Liver (tissue), 9 donors: ENCODE data around the gene FAM204A. TPM values are rescaled to one million over a fixed set of nuclear protein-coding genes. Genes with fewer than 3 reads are reported as not detected.

Experiments
- DNase-seq: peaks from one replicate; pipeline ENCODE4 v3.0.0-alpha.2; 2017; ENCODE audit warnings: low spot score
- H3K27ac ChIP-seq, 2 donors: one replicate each; pipeline ENCODE4 v1.7.0; 2013; ENCODE audit warnings: inconsistent platforms in 2 of 2, low read length in 2 of 2, control low read depth in 1 of 2, low read depth in 1 of 2, mild to moderate bottlenecking in 1 of 2
- H3K27me3 ChIP-seq, 4 donors: one replicate each; pipeline versions ENCODE4 v1.6.1 to v1.7.0; 2013; ENCODE audit warnings: low read length in 3 of 4, inconsistent platforms in 1 of 4, mild to moderate bottlenecking in 1 of 4, moderate library complexity in 1 of 4; ENCODE audit not compliant: control insufficient read depth in 4 of 4, insufficient read depth in 4 of 4
- H3K36me3 ChIP-seq, 4 donors: one replicate each; pipeline versions ENCODE4 v1.6.1 to v1.7.0; 2013; ENCODE audit warnings: low read length in 3 of 4, mild to moderate bottlenecking in 3 of 4, low read depth in 1 of 4, moderate library complexity in 1 of 4; ENCODE audit not compliant: control insufficient read depth in 4 of 4, insufficient read depth in 3 of 4
- H3K4me1 ChIP-seq, 4 donors: one replicate each; pipeline versions ENCODE4 v1.6.1 to v1.7.0; 2013; ENCODE audit warnings: low read length in 3 of 4, mild to moderate bottlenecking in 3 of 4, moderate library complexity in 1 of 4; ENCODE audit not compliant: control insufficient read depth in 4 of 4, insufficient read depth in 4 of 4
- H3K4me3 ChIP-seq, 3 donors: one replicate each; pipeline versions ENCODE4 v1.6.1 to v1.7.0; 2013; ENCODE audit warnings: low read length in 3 of 3, control low read depth in 1 of 3, low read depth in 1 of 3, mild to moderate bottlenecking in 1 of 3
- H3K9ac ChIP-seq, 2 donors: one replicate each; pipeline ENCODE4 v1.7.0; 2013; ENCODE audit warnings: low read length in 2 of 2, mild to moderate bottlenecking in 2 of 2, moderate library complexity in 2 of 2, control low read depth in 1 of 2, low read depth in 1 of 2
- H3K9me3 ChIP-seq, 4 donors: one replicate each; pipeline versions ENCODE4 v1.6.1 to v1.7.0; 2013; ENCODE audit warnings: low read length in 3 of 4; ENCODE audit not compliant: control insufficient read depth in 4 of 4
- EGR1 ChIP-seq, 2 donors: IDR thresholded peaks; 2 replicates each; pipeline ENCODE4 v1.6.1; 2016 to 2018; ENCODE audit warnings: antibody characterized with exemption in 2 of 2, low read depth in 2 of 2
- FOXA1 ChIP-seq: IDR thresholded peaks from 2 replicates; pipeline ENCODE4 v1.6.1; 2016; ENCODE audit warnings: antibody characterized with exemption
- FOXA2 ChIP-seq: IDR thresholded peaks from 2 replicates; pipeline ENCODE4 v1.6.1; 2016; ENCODE audit warnings: antibody characterized with exemption
- GABPA ChIP-seq, 2 donors: IDR thresholded peaks in 1 of 2; conservative IDR thresholded peaks in 1 of 2; 2 replicates each; pipeline ENCODE4 v1.6.1; 2016; ENCODE audit warnings: antibody characterized with exemption in 2 of 2, mild to moderate bottlenecking in 1 of 2, moderate library complexity in 1 of 2
- HNF4A ChIP-seq, 2 donors: conservative IDR thresholded peaks; 2 replicates each; pipeline ENCODE4 v1.6.1; 2016; ENCODE audit warnings: antibody characterized with exemption in 2 of 2, mild to moderate bottlenecking in 2 of 2
- HNF4G ChIP-seq: IDR thresholded peaks from 2 replicates; pipeline ENCODE4 v1.6.1; 2016; ENCODE audit warnings: antibody characterized with exemption
- JUND ChIP-seq, 2 donors: IDR thresholded peaks; 2 replicates each; pipeline ENCODE4 v1.6.1; 2016; ENCODE audit warnings: antibody characterized with exemption in 2 of 2
- NR2F2 ChIP-seq: IDR thresholded peaks from 2 replicates; pipeline ENCODE4 v1.6.1; 2016; ENCODE audit warnings: antibody characterized with exemption
- RAD21 ChIP-seq, 2 donors: IDR thresholded peaks; 2 replicates each; pipeline ENCODE4 v1.6.1; 2016; ENCODE audit warnings: antibody characterized with exemption in 2 of 2, mild to moderate bottlenecking in 2 of 2
- RXRA ChIP-seq, 2 donors: IDR thresholded peaks; 2 replicates each; pipeline ENCODE4 v1.6.1; 2017 to 2018; ENCODE audit warnings: antibody characterized with exemption in 2 of 2, mild to moderate bottlenecking in 1 of 2
- YY1 ChIP-seq: IDR thresholded peaks from 2 replicates; pipeline ENCODE4 v1.6.1; 2016; ENCODE audit warnings: antibody characterized with exemption, mild to moderate bottlenecking
- WGBS: extraction: QIAGEN DNeasy Blood & Tissue Kit; methylation state at CpG from one replicate; pipeline ENCODE4 v1.1.7; 2013; 5-methylcytosine and 5-hydroxymethylcytosine counted together
- polyA plus RNA-seq, 2 donors: library from polyadenylated mRNA; stranded (reverse) in 1 of 2; unstranded in 1 of 2; fragments of 200-250 nt in 1 of 2; fragments of >200 nt in 1 of 2; fragmentation: Nextera tagmentation in 1 of 2; extraction: Ambion mirVana in 1 of 2; gene quantifications; one replicate each; pipeline versions ENCODE4 v1.2.1 to v1.2.3, GENCODE V29; 2013 to 2015
- total RNA-seq, 2 donors: library from RNA; depleted of rRNA; stranded (reverse); fragments of >200 nt; gene quantifications; one replicate each; pipeline ENCODE4 v1.2.3, GENCODE V29; 2014
- TF ChIP-seq, protein P1 (sequence below): IDR thresholded peaks from 2 replicates; pipeline ENCODE4 v1.6.1; 2016; ENCODE audit warnings: antibody characterized with exemption
- TF ChIP-seq, protein P2 (sequence below): IDR thresholded peaks from 2 replicates; pipeline ENCODE4 v1.6.1; 2016; ENCODE audit warnings: antibody characterized with exemption, mild to moderate bottlenecking
- TF ChIP-seq, protein P3 (sequence below): IDR thresholded peaks from 2 replicates; pipeline ENCODE4 v1.6.1; 2016; ENCODE audit warnings: antibody characterized with exemption
- donor health status: healthy.
- donor health status: healthy.
- donor health status: healthy.
- donor health status: healthy.
- donor health status: healthy.

Gene FAM204A
- total and polyA plus RNA-seq, 4 donors: 17.4 to 22.8 (median 21.3) TPM

DNA sequence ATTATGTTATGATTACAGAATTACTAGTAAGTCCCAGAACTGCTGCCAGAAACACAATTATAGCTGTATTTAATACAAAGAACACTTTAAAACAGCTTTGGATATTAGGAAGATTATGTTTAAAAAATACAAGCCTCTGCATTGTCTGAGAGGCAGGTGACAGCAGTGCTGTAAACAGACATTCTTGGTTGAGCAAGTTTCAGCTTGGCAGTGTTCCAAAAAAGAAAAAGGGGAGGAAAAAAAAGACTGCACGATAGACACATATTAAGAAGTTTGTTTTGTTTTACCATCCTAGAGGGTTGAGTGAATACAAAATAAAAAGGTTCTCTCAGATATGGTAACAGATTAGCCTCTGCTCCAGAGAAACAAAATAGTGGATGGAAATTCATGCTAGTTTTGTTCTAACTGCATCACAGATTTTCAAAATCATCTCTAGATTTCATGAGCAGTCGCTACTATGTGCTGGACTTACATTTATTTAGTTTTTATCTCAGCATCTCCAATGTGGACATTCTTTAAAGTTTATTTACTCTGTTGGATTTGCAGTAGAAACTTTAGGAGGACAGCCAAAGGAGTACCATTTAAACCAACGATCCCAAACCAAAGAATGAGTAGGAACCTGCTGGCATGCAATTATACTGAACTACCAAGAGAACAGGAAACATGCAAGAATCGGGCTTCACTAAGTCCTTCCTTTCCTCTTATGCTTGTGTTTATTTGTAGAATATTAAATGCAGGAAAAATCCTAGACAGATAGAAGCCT lies 9.0 kb downstream of the FAM204A start:
- Histone ChIP-seq H3K9me3 (no peaks in the 10 kb centered on the region), H3K27ac (no peak overlapping the region), H3K4me1 (no peaks in the 10 kb centered on the region), H3K4me3 (no peak overlapping the region), H3K9ac (no peak overlapping the region), H3K36me3 (peaks cover 7 to 38% (median 21%) of the 10 kb centered on the region in 4 donors), H3K27me3 (no peaks in the 10 kb centered on the region)
- 51% methylated on average over 4 of the region's 4 CpGs for WGBS
- no peak for DNase-seq
- TF ChIP-seq FOXA1 (no peak), RXRA (IDR thresholded peaks at IDR 0.05) (no peak), NR2F2 (no peak), HNF4G (no peak)

DNA sequence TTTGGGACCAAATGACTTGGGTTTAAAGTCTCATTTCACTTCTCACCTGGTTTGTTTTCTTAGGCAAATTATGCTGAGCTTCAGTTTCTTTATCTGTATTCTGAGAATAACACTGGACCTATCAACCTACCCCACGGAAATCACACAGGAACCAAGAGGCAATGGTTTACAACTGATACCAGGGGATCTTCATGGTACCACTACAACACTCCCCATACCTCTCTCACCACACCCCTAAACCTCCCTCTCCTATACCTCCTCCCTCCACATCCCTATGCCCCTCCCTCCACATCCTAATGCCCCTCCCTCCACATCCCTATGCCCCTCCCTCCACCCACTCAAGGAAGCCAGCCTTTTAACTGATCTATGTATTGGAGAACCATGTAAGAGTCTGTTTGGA lies 9.9 kb downstream of the FAM204A start:
- Histone ChIP-seq H3K9me3 (no peaks in the 10 kb centered on the region), H3K27me3 (no peaks in the 10 kb centered on the region), H3K36me3 (peaks cover 8 to 42% (median 25%) of the 10 kb centered on the region in 4 donors), H3K9ac (no peak overlapping the region), H3K4me1 (no peaks in the 10 kb centered on the region), H3K27ac (no peak overlapping the region), H3K4me3 (no peak overlapping the region)
- DNase-seq: no peak
- WGBS: 87% methylated on average over 1 of the region's 1 CpG
- no peak for TF ChIP-seq YY1
- TF ChIP-seq, protein P1, sequence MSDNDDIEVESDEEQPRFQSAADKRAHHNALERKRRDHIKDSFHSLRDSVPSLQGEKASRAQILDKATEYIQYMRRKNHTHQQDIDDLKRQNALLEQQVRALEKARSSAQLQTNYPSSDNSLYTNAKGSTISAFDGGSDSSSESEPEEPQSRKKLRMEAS: no peak

DNA sequence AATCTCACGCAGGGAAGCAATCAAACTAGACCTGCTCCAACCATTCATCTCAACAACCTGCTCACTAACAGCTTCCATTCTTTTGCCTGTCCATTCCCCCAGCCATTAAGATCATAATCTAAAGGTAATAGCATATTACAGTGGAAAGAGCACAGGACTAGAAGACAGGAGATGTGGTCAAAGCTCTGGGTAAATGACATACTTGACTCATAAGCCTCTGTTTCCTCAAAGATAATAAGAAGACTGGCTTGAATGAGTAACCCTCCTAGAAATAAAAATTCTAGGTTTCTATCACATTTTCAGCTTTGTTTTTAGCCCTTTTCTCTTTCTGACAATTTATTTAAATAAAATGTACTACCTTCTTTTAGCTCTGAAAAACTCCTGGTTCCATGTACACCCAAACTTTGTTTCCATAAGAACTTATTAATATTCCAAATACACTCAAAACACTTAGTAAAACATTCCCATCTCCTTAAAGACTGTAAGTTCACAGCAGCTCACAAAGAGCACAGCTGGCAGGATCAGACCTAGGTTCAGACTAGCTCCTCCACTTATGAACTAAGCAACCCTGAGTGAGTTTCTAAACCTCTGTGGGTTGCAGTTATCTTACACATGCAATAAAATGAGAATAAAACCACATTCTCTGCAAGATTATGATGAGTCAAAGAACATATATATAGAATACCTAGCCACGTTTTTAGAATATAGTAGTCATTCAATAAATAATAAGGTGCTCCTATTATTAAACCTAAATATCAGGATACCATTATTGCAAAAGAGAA lies 11.6 kb downstream of the FAM204A start:
- 93% methylated on average over 2 of the region's 2 CpGs for WGBS
- Histone ChIP-seq H3K9me3 (no peaks in the 10 kb centered on the region), H3K4me3 (no peak overlapping the region), H3K9ac (no peak overlapping the region), H3K27me3 (no peaks in the 10 kb centered on the region), H3K27ac (no peak overlapping the region), H3K36me3 (peaks cover 8 to 50% (median 31%) of the 10 kb centered on the region in 4 donors), H3K4me1 (no peaks in the 10 kb centered on the region)
- TF ChIP-seq NR2F2 (no peak), RAD21 (IDR thresholded peaks at IDR 0.05) (no peak), YY1 (no peak), FOXA2 (no peak), EGR1 (IDR thresholded peaks at IDR 0.05; ENCODE audit: low read depth in 2 of 2) (no peak), GABPA (IDR thresholded peaks at IDR 0.05 in 1 of 2, conservative IDR thresholded peaks at IDR 0.05 in 1 of 2) (no peak), JUND (IDR thresholded peaks at IDR 0.05) (no peak), RXRA (IDR thresholded peaks at IDR 0.05) (no peak), HNF4G (no peak), HNF4A (conservative IDR thresholded peaks at IDR 0.05) (no peak)
- TF ChIP-seq, protein P2, sequence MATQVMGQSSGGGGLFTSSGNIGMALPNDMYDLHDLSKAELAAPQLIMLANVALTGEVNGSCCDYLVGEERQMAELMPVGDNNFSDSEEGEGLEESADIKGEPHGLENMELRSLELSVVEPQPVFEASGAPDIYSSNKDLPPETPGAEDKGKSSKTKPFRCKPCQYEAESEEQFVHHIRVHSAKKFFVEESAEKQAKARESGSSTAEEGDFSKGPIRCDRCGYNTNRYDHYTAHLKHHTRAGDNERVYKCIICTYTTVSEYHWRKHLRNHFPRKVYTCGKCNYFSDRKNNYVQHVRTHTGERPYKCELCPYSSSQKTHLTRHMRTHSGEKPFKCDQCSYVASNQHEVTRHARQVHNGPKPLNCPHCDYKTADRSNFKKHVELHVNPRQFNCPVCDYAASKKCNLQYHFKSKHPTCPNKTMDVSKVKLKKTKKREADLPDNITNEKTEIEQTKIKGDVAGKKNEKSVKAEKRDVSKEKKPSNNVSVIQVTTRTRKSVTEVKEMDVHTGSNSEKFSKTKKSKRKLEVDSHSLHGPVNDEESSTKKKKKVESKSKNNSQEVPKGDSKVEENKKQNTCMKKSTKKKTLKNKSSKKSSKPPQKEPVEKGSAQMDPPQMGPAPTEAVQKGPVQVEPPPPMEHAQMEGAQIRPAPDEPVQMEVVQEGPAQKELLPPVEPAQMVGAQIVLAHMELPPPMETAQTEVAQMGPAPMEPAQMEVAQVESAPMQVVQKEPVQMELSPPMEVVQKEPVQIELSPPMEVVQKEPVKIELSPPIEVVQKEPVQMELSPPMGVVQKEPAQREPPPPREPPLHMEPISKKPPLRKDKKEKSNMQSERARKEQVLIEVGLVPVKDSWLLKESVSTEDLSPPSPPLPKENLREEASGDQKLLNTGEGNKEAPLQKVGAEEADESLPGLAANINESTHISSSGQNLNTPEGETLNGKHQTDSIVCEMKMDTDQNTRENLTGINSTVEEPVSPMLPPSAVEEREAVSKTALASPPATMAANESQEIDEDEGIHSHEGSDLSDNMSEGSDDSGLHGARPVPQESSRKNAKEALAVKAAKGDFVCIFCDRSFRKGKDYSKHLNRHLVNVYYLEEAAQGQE: no peak
- TF ChIP-seq, protein P3, sequence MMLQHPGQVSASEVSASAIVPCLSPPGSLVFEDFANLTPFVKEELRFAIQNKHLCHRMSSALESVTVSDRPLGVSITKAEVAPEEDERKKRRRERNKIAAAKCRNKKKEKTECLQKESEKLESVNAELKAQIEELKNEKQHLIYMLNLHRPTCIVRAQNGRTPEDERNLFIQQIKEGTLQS: no peak
- DNase-seq: no peak
